Pons (tissue), 1 donor: ENCODE data around the gene PIP5K1A.
A peak's percentile ranks its signal among the peaks of the same experiment; 100 is the strongest.
"Not testable (repeated sequence)": the region's sequence is repeated elsewhere in the genome, so short reads cannot be mapped to it uniquely, and the experiment has no call there.

Experiments used
- DNase-seq: peaks from one replicate; pipeline ENCODE4 v3.0.0-alpha.2; 2016; ENCODE audit warnings: low spot score

Gene PIP5K1A, protein sequence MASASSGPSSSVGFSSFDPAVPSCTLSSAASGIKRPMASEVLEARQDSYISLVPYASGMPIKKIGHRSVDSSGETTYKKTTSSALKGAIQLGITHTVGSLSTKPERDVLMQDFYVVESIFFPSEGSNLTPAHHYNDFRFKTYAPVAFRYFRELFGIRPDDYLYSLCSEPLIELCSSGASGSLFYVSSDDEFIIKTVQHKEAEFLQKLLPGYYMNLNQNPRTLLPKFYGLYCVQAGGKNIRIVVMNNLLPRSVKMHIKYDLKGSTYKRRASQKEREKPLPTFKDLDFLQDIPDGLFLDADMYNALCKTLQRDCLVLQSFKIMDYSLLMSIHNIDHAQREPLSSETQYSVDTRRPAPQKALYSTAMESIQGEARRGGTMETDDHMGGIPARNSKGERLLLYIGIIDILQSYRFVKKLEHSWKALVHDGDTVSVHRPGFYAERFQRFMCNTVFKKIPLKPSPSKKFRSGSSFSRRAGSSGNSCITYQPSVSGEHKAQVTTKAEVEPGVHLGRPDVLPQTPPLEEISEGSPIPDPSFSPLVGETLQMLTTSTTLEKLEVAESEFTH

DNA sequence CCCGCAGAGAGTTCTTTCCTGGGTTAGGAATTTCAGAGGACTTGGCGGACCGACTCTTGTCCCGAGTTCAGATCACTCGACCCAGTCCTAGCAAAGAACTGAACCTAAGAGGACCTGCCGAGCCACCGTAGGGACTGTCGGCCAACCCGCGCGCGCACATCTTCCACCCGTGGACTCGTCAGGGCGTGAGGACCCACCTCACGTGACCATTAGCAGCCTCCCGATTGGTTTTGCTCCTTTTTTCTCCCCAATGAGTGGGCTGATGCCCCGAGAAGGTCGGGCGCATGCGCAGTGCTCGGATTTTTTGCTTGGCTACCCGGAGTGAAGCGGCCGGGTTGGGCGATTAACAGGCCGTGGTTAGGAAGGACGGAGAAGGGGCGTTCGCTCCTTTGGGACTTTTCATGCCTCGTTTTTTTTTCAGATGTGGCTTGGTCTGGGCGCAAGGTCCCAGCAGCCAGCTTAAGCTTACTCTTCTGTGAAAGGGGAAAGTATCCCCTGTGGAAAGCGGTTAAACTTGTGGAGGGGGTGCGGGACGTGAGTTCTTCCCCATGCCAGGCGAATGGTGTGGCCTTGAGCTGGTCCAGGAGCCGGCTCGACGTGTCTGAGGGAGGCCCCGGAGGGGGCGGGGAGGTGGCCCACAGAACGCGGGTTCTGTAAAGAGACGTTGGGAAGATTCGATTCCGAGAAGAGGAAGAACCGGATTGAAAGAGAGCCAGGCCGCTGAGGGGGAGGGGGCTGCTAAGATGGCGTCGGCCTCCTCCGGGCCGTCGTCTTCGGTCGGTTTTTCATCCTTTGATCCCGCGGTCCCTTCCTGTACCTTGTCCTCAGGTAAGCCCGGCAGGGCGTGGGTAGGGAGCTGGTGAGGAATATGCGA, at the start of gene PIP5K1A:
Gene PIP5K1A, plus strand, starts transcription at position 299 of the 874 bp plus-strand sequence. Its CDS starts 445 bp downstream, at position 744.
- peak; percentile 99 for DNase-seq

GRCh38 chr1:151156515-151156819, 41.9 kb upstream of the PIP5K1A start, which contains the start of gene TNFAIP8L2:
TNFAIP8L2 (plus strand) TSS chr1:151156649; CDS start chr1:151158698, 2,049 bp downstream.
- DNase-seq: peak; percentile 58

DNA sequence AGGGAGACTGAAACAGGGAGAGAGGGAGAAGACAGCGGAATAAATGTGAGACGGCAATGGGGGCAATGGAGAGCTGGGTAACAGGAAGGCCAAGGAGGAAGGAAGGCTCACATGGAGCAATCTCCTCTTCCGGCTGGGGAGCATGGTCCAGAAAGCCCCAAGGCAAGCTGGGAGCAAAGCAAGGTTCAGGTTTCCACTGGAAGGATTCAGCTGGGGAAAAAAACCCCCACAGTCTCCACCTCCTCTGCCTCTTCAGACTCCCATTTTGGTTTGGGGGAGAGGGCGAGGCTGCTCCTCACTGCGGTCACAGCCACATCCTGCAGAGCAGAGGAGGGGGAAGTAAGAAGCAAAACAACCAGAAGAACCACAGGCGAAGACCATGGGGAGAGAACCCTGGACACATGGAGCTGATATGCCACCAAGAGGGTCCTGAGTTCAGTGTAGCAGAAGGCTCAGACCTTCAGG, 41.3 kb upstream of the PIP5K1A start:
- no peak for DNase-seq

DNA sequence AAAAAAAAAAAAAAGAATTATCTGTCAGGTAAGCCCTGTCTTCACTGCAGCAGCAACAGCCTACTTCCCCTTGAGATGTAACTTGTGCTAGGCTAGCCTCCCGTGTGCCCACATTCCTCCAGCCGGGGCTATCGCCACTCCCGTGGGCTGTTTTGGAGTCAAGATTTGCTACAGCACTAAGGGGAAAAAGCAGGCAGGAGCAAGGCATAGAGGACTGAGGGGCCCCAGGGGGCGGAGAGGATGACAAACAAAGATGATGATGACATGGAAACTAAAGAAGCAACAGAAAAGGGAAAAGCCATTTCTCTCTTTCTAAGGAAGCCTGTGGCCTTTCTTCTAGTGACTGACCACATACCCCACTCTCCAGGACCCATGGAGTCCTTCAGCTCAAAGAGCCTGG, 40.0 kb upstream of the PIP5K1A start:
- DNase-seq: no peak

- no peak for DNase-seq
These were observed 39.6 kb upstream of the PIP5K1A start for GRCh38 chr1:151158751-151159251.

- DNase-seq: peak; percentile 54
These were observed 39.0 kb upstream of the PIP5K1A start for GRCh38 chr1:151159373-151159772.

- DNase-seq: no peak
These were observed 33.5 kb upstream of the PIP5K1A start for GRCh38 chr1:151164732-151165280.

- DNase-seq: no peak
These were observed 33.0 kb upstream of the PIP5K1A start for GRCh38 chr1:151165281-151165737.

GRCh38 chr1:151165738-151166504, 32.4 kb upstream of the PIP5K1A start, which contains the start of the genes LYSMD1 and SCNM1:
LYSMD1 (minus strand) TSS chr1:151165902; CDS start chr1:151165258, 644 bp downstream.
SCNM1 (plus strand) TSS chr1:151166144; CDS start chr1:151166153, 9 bp downstream.
- peak; percentile 99 for DNase-seq

DNA sequence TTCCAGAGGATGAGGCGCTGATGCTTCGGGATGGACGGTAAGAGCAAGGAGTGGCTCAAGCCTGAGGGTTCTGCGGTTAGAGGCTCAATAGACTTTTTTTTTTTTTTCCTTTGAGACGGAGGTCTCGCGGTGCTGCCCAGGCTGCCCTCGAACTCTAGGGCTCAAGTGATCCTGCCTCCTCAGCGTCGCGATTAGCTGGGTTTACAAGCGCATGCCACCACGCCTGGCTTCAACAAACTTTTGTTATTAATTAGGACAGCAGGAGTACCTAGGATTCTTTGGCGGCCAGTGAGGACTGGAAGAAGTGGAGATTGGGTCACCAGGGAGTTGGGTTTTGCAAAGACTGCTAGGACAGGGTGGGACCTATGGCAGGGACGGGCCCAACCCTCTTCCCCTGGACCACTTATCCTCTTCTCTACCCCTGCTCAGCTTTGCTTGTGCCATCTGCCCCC, 31.8 kb upstream of the PIP5K1A start:
- DNase-seq: no peak

GRCh38 chr1:151167116-151167515, 31.2 kb upstream of the PIP5K1A start:
- DNase-seq: no peak

GRCh38 chr1:151171190-151171589, 27.2 kb upstream of the PIP5K1A start:
- DNase-seq: no peak

DNA sequence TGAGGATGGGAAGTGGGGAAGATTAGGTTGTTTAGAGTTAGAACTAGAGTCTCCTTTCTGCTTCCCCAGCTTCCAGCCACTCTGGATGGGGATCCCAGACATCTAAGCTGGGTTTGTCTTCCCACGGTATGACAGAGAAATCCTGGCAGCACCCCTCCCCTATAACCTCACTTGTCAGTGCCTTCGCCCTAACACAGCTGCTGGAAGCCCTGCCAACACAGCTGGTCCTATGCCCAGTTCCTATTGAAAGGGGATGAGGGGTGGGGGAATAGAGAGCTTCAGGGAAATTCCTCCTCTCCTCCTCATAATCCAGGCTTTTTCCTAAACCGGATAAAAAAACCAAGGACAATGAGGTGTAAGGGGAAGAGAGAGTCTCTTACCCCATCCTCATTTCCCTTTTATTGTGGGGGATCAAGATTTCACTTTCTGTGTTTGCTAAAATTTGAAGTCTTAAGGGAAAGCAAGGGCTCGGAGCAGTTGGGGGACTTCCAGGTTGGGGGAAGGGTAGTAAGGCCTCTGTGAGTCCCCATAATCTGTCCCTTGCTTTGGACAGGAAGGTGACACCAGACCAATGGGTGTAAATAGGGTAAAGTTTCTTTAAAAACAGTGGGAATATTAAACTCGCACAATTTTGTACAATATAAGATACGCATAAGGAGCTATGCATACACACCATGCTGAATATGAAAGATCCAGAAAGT, 23.2 kb upstream of the PIP5K1A start:
- peak; percentile 94 for DNase-seq

DNA sequence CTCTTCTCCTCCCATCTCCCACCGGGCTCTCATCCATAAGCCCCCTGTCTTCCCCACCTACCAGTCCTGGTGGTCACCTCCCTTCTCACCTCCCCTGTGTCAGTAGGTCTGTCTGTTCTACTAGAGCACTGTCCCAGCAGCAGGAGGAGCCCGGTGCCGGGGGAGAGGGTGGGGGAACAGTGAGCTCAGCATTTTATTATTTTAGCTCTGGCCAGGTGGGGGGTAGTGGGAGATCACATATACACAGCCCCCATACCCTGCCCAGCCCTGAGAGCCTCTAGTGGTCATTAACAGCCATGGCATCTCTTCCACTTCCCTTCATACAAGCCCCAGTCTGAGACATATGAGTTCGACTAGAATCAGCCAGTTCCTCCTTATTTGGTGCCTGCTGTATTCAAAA, 22.5 kb upstream of the PIP5K1A start, which contains the start of gene TMOD4:
Gene TMOD4, minus strand, starts transcription at position 119 of the 400 bp plus-strand sequence. CDS start 1,106 bp downstream, outside the sequence.
- no peak for DNase-seq

GRCh38 chr1:151176514-151177045, 21.8 kb upstream of the PIP5K1A start:
- DNase-seq: no peak

- no peak for DNase-seq
These were observed 14.1 kb upstream of the PIP5K1A start for GRCh38 chr1:151184211-151184610.

- no peak for DNase-seq
These were observed 11.1 kb upstream of the PIP5K1A start for GRCh38 chr1:151187205-151187604.

DNA sequence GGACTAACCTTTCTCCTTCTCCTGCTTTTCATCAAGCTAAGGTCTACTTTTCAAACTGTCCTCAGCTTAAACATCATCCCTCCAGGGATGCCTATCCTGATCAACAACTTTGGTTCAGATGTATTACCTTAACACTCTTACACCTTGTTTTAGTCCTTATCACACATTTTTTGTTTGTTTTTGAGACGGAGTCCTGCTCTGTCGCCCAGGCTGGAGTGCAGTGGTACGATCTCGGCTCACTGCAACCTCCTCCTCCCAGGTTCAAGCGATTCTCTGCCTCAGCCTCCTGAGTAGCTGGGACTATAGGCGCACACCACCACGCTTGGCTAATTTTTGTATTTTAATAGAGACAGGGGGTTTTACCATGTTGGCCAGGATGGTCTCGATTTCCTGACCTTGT, 9.7 kb upstream of the PIP5K1A start:
- not testable (repeated sequence) for DNase-seq

GRCh38 chr1:151189637-151190445, 8.5 kb upstream of the PIP5K1A start, which contains the start of gene VPS72:
VPS72 (minus strand) TSS chr1:151190197; CDS start chr1:151190121, 76 bp downstream.
- peak; percentile 86 for DNase-seq
